Heart left ventricle (tissue), 13 donors: ENCODE data around the gene USP12.

Experiments used
- POLR2A ChIP-seq, 2 donors: fragments of 450-650 bp; IDR thresholded peaks; one replicate each; pipeline ENCODE4 v1.6.1; 2017; ENCODE audit warnings: antibody characterized with exemption in 2 of 2, mild to moderate bottlenecking in 2 of 2, moderate library complexity in 2 of 2
- TF ChIP-seq, protein P1 (sequence below), 12 donors: fragments of 200-600 bp; sonication (generic) in 4 of 12; IDR thresholded peaks; one replicate each; pipeline versions ENCODE4 v1.5.0 to v1.8.0; 2018 to 2022; ENCODE audit warnings: antibody characterized with exemption in 12 of 12, mild to moderate bottlenecking in 5 of 12
- donor health status: ischemic (EF 13 %, LVEDD 7.1; RV severe dilation, severe dysfunction).
- donor health status: DM: no; HTN: yes; CAD: no.
- donor health status: DM: no; HTN: no; CAD: no.
- donor health status: ischemic (EF 25% LVEDD 6.9; RV normal size, moderate dysfunction).
- donor health status: ischemic (EF 25% LVEDD 5.7; RV mildly dilated, moderate dysfunction).
- donor health status: ischemic (EF 35%, LVEDD 5.7; RV mildly dilated, moderate dysfunction).
- donor health status: nonischemic (EF 11% LVEDD 7.7; RV severe dilation, severe dysfunction).
- donor health status: DM: yes; HTN: yes; CAD: no.
- donor health status: PGD.
- donor health status: ischemic (EF 29% LVEDD 5.4; RV normal size, mild dysfunction).
- donor health status: nonischemic (EF 23%, LVEDD 6.1; RV moderate dilation, normal function).

DNA sequence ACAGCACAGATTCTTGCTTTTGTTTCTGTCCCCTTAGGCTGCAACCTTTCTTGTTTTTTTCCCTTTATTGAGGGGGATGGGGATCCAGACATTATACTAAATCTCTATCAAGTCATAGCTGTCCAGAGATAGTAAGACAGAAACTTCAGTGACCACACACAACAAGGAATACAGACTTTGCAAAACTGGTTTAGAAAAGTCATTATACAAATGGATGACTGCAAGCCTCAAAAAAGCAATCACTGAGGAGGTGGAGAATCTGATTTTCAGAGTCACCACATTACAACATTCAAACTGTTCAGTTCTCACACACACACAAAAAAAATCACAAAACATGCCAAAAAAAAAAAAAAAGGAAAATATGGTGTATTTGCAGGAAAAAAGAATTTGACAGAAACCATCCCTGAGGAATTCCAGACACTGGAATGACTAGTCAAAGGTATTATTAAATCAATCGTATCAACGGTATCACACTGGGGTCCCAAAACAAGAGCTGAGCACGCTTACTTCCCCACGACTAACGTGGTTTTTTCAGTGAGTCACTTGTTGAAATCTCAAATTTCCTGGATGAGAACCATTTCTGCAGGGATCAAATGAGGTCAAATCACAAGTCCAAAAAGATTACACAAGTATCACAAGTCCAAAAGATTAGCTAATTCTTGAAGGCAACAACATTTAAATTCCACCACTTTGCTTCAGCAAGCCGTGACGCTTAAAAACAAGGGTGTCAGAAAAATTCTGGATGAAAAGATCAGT lies 41.2 kb downstream of the USP12 start:
- no peak for TF ChIP-seq POLR2A (IDR thresholded peaks at IDR 0.05)
- TF ChIP-seq, protein P1, sequence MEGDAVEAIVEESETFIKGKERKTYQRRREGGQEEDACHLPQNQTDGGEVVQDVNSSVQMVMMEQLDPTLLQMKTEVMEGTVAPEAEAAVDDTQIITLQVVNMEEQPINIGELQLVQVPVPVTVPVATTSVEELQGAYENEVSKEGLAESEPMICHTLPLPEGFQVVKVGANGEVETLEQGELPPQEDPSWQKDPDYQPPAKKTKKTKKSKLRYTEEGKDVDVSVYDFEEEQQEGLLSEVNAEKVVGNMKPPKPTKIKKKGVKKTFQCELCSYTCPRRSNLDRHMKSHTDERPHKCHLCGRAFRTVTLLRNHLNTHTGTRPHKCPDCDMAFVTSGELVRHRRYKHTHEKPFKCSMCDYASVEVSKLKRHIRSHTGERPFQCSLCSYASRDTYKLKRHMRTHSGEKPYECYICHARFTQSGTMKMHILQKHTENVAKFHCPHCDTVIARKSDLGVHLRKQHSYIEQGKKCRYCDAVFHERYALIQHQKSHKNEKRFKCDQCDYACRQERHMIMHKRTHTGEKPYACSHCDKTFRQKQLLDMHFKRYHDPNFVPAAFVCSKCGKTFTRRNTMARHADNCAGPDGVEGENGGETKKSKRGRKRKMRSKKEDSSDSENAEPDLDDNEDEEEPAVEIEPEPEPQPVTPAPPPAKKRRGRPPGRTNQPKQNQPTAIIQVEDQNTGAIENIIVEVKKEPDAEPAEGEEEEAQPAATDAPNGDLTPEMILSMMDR (IDR thresholded peaks at IDR 0.05): no peak
